HCT116 (cell line): Measurements from ENCODE around the gene ARR3. TPM values are rescaled to one million over a fixed set of nuclear protein-coding genes. Genes with fewer than 3 reads are reported as not detected.

Source experiments
- ATAC-seq: fragments of 200-7000 bp; cut with Tn5 transposase; 2 replicates; pipeline ENCODE4 v1.9.1; 2020; ENCODE audit warnings: mild to moderate bottlenecking, moderate library complexity
- BruUV-seq: library from RNA; stranded (reverse); fragments of 400-500 nt; replicated peaks from 2 replicates; lab custom pipeline; 2021; lab: Mats Ljungman, UMichigan
- CTCF ChIA-PET: fragments of 300-600 bp; sonication (Branson Sonifier 250); formaldehyde crosslinking; loops from one replicate; lab custom pipeline; 2021; ENCODE audit warnings: antibody characterized with exemption; lab: Charles Lee
- POLR2A ChIA-PET: fragments of 300-600, 350-600 bp; sonication (Branson Sonifier 250); formaldehyde crosslinking; loops from one replicate; lab custom pipeline; 2021; ENCODE audit warnings: antibody characterized with exemption; lab: Charles Lee
- RAD21 ChIA-PET, 2 experiments: fragments of 300-600 bp; sonication (Branson Sonifier 250); formaldehyde crosslinking; loops; one replicate each; lab custom pipeline; 2023; ENCODE audit warnings: low total read pairs in 2 of 2; ENCODE audit not compliant: uncharacterized antibody in 2 of 2, unreplicated experiment in 2 of 2, low non-redundant PET in 1 of 2; lab: Charles Lee
- DNase-seq: peaks from one replicate; pipeline ENCODE4 v3.0.0-alpha.2; 2010; ENCODE audit warnings: low read depth, low spot score
- H2AFZ ChIP-seq: fragments of 200-600 bp; shearing (Covaris generic), sonication (generic); 2 replicates; pipeline ENCODE4 v1.6.1; 2017; ENCODE audit warnings: low read depth, mixed run types, mixed read lengths, antibody characterized with exemption, low read length; ENCODE audit not compliant: poor library complexity, severe bottlenecking
- H3K27ac ChIP-seq: 2 replicates; pipeline ENCODE4 v1.5.1; 2012; ENCODE audit warnings: low read depth, low read length
- H3K27me3 ChIP-seq: fragments of 200-600 bp; sonication (generic); 2 replicates; pipeline ENCODE4 v1.6.1; 2016; ENCODE audit warnings: mixed run types, low read length, mixed read lengths; ENCODE audit not compliant: insufficient read depth
- H3K36me3 ChIP-seq, 2 experiments: fragments of 200-500 bp in 1 of 2; fragments of 200-600 bp in 1 of 2; sonication (Bioruptor generic) in 1 of 2; sonication (generic) in 1 of 2; 2 replicates each; pipeline versions ENCODE4 v1.5.1 to v1.6.1; 2014 to 2016; ENCODE audit warnings: low read length in 2 of 2, inconsistent platforms in 1 of 2, mixed read lengths in 1 of 2, mixed run types in 1 of 2; ENCODE audit not compliant: insufficient read depth in 2 of 2, control insufficient read depth in 1 of 2
- H3K4me1 ChIP-seq, 2 experiments: fragments of 200-600 bp in 1 of 2; sonication (generic) in 1 of 2; 2 replicates each; pipeline versions ENCODE4 v1.5.1 to v1.6.1; 2012 to 2017; ENCODE audit warnings: low read length in 2 of 2, inconsistent platforms in 1 of 2, mild to moderate bottlenecking in 1 of 2, mixed read lengths in 1 of 2, mixed run types in 1 of 2, moderate library complexity in 1 of 2; ENCODE audit not compliant: insufficient read depth in 2 of 2, control insufficient read depth in 1 of 2
- H3K4me2 ChIP-seq: fragments of 200-600 bp; sonication (generic); 2 replicates; pipeline ENCODE4 v1.6.1; 2017; ENCODE audit warnings: mixed run types, low read length, mixed read lengths
- H3K4me3 ChIP-seq, 2 experiments: fragments of 200-600 bp in 1 of 2; sonication (generic) in 1 of 2; replicated peaks in 1 of 2; 2 replicates each; pipeline ENCODE4 v1.5.1; 2011 to 2016; ENCODE audit warnings: low read length in 2 of 2, control low read depth in 1 of 2, low read depth in 1 of 2, mild to moderate bottlenecking in 1 of 2, mixed read lengths in 1 of 2, mixed run types in 1 of 2
- H3K79me2 ChIP-seq: fragments of 200-600 bp; sonication (generic); 2 replicates; pipeline ENCODE4 v1.6.1; 2017; ENCODE audit warnings: mild to moderate bottlenecking, mixed run types, low read length, moderate library complexity, mixed read lengths; ENCODE audit not compliant: insufficient read depth
- H3K9ac ChIP-seq: fragments of 200-600 bp; sonication (generic); 2 replicates; pipeline ENCODE4 v1.6.1; 2016; ENCODE audit warnings: low read length, mixed read lengths
- H3K9me2 ChIP-seq: fragments of 200-600 bp; sonication (generic), shearing (Covaris generic); 2 replicates; pipeline ENCODE4 v1.6.1; 2017; ENCODE audit warnings: mixed run types, mild to moderate bottlenecking, moderate library complexity; ENCODE audit not compliant: insufficient read depth
- H3K9me3 ChIP-seq, 2 experiments: fragments of 200-500 bp in 1 of 2; fragments of 200-600 bp in 1 of 2; sonication (Bioruptor generic) in 1 of 2; sonication (generic) in 1 of 2; 2 replicates each; pipeline ENCODE4 v1.6.1; 2014 to 2017; ENCODE audit warnings: low read length in 2 of 2, mixed read lengths in 2 of 2, inconsistent platforms in 1 of 2, low read depth in 1 of 2, mild to moderate bottlenecking in 1 of 2, mixed run types in 1 of 2, moderate library complexity in 1 of 2; ENCODE audit not compliant: control insufficient read depth in 1 of 2, insufficient read depth in 1 of 2
- H4K20me1 ChIP-seq: fragments of 200-600 bp; sonication (generic), shearing (Covaris generic); 2 replicates; pipeline ENCODE4 v1.6.1; 2017; ENCODE audit warnings: mixed run types, mild to moderate bottlenecking, moderate library complexity; ENCODE audit not compliant: insufficient read depth
- EZH2 ChIP-seq: fragments of 200-600 bp; sonication (generic); IDR thresholded peaks from 2 replicates; pipeline ENCODE4 v1.6.1; 2017; ENCODE audit warnings: antibody characterized with exemption, mixed run types
- EZH2phosphoT487 ChIP-seq: fragments of 200-600 bp; IDR thresholded peaks from 2 replicates; pipeline ENCODE4 v1.6.1; 2018; ENCODE audit warnings: antibody characterized with exemption, borderline replicate concordance
- POLR2AphosphoS5 ChIP-seq: IDR thresholded peaks from 2 replicates; pipeline ENCODE4 v1.6.1; 2011; ENCODE audit warnings: mild to moderate bottlenecking, low read depth, low read length, moderate library complexity
- SRF ChIP-seq: IDR thresholded peaks from 2 replicates; pipeline ENCODE4 v1.6.1; 2012; ENCODE audit warnings: low read depth
- YY1 ChIP-seq: IDR thresholded peaks from 2 replicates; pipeline ENCODE4 v1.6.1; 2011; ENCODE audit warnings: low read length, low read depth, moderate library complexity, mild to moderate bottlenecking; ENCODE audit not compliant: insufficient replicate concordance; ENCODE audit errors: extremely low read depth
- ZNF274 ChIP-seq: fragments of 200-500 bp; sonication (Bioruptor generic); IDR thresholded peaks from 2 replicates; pipeline ENCODE4 v1.6.1; 2014; ENCODE audit warnings: mild to moderate bottlenecking, low read depth, low read length, inconsistent platforms
- intact Hi-C: fragments of 100-400 bp; cut with micrococcal nuclease; formaldehyde crosslinking; loops from 2 replicates; pipeline ENCODE4 v1.10.0; 2022
- total RNA-seq: library from RNA; stranded (reverse); gene quantifications from one replicate; pipeline ENCODE4 v1.2.1, GENCODE V29; 2021; ENCODE audit not compliant: unreplicated experiment
- TF ChIP-seq, protein P1 (sequence below): IDR thresholded peaks from 2 replicates; pipeline ENCODE4 v1.6.1; 2011; ENCODE audit warnings: mild to moderate bottlenecking, low read length, moderate library complexity; ENCODE audit not compliant: insufficient replicate concordance; ENCODE audit errors: extremely low read depth

Gene ARR3
- total RNA-seq, 1 experiment from 2014 or later = not detected

DNA sequence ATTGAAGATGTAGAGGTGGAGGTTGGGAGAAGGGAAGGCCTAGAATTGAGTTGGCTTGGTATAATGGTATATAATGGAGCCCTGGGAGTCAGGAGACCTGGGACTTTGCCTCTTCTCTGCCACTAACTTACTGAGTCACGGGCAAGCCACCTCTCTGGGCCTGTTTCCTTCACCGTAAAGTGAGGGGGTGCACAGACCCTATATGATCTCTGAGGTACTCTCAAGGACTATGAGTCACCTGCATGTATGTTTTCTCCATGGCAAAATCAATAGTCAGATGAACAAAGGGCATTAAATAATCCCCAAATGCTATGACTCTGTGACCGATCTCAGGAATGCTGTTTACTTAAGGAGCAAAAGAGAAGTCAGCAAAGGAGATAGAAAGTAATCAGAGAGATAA lies 13.2 kb upstream of the ARR3 start (continued):
- TF ChIP-seq EZH2 = no peak
- TF ChIP-seq, all 23 proteins: peak for 5

DNA sequence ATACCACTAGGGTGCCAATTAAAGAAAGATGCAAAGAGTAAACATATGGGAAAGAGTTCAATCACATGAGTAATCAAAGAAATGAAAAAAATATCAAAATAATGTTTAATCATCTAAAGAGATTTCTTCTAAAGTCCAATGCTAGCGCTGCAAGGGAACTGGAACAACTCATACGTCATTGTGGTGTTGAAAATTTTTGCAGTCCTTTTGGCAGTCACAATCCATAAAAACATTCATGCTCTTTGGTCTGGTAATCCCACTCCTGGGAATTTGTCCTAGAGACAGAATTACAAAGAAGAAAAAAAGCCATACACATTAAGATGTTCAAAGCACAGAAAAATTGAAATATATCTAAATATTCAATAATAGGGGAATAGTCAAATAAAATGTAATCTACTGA lies 12.7 kb upstream of the ARR3 start:
- no peak overlapping the region for H3K9ac ChIP-seq
- no peaks in the 10 kb centered on the region for H3K9me3 ChIP-seq
- H3K4me1 ChIP-seq = peaks cover 16 to 46% of the 10 kb centered on the region in 2 experiments
- H3K79me2 ChIP-seq = no peaks in the 10 kb centered on the region
- TF ChIP-seq YY1 (no peak), POLR2AphosphoS5 (no peak), EZH2phosphoT487 (no peak)
- intact Hi-C loops = no loop called here
- no peak overlapping the region for H2AFZ ChIP-seq
- H3K36me3 ChIP-seq = no peaks in the 10 kb centered on the region
- no TSS peak for BruUV-seq
- peak overlapping the region; percentile 66; the same call in 1 of the 2 replicates for H3K4me2 ChIP-seq
- no peaks in the 10 kb centered on the region for H4K20me1 ChIP-seq
- H3K4me3 ChIP-seq = no peak overlapping the region
- ATAC-seq (no peak), DNase-seq (no peak)
- ChIA-PET RAD21 (no interaction called here), CTCF (no interaction called here), POLR2A (no interaction called here)
- no peak overlapping the region; the same call in 1 of the 2 replicates for H3K27ac ChIP-seq
- H3K9me2 ChIP-seq = no peaks in the 10 kb centered on the region
- H3K27me3 ChIP-seq = no peaks in the 10 kb centered on the region

DNA sequence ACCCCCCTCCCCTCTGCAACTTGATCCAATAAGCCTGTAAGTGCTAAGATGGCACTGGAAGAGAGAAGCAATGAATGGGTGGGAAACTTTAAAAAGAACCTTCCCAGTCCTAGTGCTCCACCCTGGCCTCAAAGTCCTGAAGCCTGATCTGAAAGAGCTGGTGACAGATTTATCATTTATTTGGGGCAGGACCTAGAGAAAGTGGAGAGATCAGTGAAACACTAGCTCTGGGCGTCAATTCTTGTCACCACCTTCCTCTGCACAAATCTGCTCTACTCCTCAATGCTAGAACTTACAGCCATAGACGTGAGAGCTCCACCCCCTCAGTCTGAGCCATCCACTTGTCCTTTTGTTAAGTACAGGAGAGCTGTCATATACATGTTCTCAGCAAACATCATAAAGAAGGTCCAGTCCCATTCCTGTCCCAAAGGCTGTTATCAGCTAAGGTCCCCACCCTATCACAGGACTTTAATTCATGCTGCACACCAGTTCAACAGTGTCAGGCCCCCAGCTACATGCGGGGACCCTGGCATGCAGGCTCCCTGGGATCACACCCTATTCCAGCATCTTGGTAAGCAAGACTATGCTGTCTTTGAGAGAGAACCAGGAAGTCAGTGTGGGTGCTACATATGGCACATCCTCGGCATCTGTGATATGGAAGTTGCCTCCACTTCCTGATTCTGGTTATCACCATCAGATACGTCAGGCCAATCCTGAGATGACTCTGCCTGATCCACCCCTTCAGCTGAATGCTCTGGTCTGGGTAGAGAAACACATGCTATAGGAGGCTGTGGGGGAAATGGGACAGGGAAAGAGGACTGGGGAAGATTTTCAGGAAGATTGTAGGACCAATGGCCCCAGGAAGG lies 10.5 kb upstream of the ARR3 start:
- RAD21 ChIA-PET = no interaction called here

More for the DNA sequence above, 10.5 kb upstream of the ARR3 start:
- Histone ChIP-seq H3K36me3 (no peaks in the 10 kb centered on the region), H3K4me1 (peaks cover 16 to 41% of the 10 kb centered on the region in 2 experiments), H3K79me2 (no peaks in the 10 kb centered on the region), H3K9me3 (no peaks in the 10 kb centered on the region), H3K9me2 (no peaks in the 10 kb centered on the region), H3K27ac (no peak overlapping the region), H3K4me3 (no peak overlapping the region), H2AFZ (no peak overlapping the region)
- POLR2A ChIA-PET = no interaction called here
- DNase-seq = no peak
- intact Hi-C loops = no loop called here
- BruUV-seq = no TSS peak
- no peak for TF ChIP-seq POLR2AphosphoS5
- no peak for TF ChIP-seq YY1
- no peak for TF ChIP-seq ZNF274
- TF ChIP-seq, protein P1, sequence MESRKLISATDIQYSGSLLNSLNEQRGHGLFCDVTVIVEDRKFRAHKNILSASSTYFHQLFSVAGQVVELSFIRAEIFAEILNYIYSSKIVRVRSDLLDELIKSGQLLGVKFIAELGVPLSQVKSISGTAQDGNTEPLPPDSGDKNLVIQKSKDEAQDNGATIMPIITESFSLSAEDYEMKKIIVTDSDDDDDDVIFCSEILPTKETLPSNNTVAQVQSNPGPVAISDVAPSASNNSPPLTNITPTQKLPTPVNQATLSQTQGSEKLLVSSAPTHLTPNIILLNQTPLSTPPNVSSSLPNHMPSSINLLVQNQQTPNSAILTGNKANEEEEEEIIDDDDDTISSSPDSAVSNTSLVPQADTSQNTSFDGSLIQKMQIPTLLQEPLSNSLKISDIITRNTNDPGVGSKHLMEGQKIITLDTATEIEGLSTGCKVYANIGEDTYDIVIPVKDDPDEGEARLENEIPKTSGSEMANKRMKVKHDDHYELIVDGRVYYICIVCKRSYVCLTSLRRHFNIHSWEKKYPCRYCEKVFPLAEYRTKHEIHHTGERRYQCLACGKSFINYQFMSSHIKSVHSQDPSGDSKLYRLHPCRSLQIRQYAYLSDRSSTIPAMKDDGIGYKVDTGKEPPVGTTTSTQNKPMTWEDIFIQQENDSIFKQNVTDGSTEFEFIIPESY = no peak
- TF ChIP-seq EZH2 = no peak
- TF ChIP-seq SRF = no peak
- TF ChIP-seq, all 23 proteins: peak for 0
- Histone ChIP-seq H3K4me2 (no peak overlapping the region), H4K20me1 (no peaks in the 10 kb centered on the region), H3K27me3 (no peaks in the 10 kb centered on the region), H3K9ac (no peak overlapping the region)
- ATAC-seq = no peak
- CTCF ChIA-PET = no interaction called here
